Activated CD8-positive, alpha-beta T cell treated with anti-CD3 and anti-CD28 coated beads for 36 hours (primary cell): ENCODE measurements around the gene MBD3. TPM values are rescaled to one million over a fixed set of nuclear protein-coding genes. Genes with fewer than 3 reads are reported as not detected.

Experiments used
- ATAC-seq: fragments of 200-7000 bp; cut with Tn5 transposase; one replicate; pipeline ENCODE4 v1.10.0; 2021; ENCODE audit warnings: mild to moderate bottlenecking, moderate library complexity
- CTCF ChIA-PET: fragments of 350-600 bp; sonication (Branson Sonifier 250); formaldehyde crosslinking; loops from one replicate; lab custom pipeline; 2021; ENCODE audit warnings: antibody characterized with exemption; lab: Charles Lee
- POLR2A ChIA-PET: fragments of 350-600 bp; sonication (Branson Sonifier 250); formaldehyde crosslinking; loops from one replicate; lab custom pipeline; 2021; ENCODE audit warnings: antibody characterized with exemption; lab: Charles Lee
- DNase-seq: peaks from one replicate; pipeline ENCODE4 v3.0.0-alpha.2; 2020
- H3K27ac Mint-ChIP-seq: one replicate; pipeline ENCODE4 v1.8.0; 2021; ENCODE audit warnings: mild to moderate bottlenecking, mixed read lengths
- H3K27me3 Mint-ChIP-seq: one replicate; pipeline ENCODE4 v1.8.0; 2021; ENCODE audit warnings: mixed read lengths
- H3K36me3 Mint-ChIP-seq: one replicate; pipeline ENCODE4 v1.8.0; 2021; ENCODE audit warnings: low read depth, mixed read lengths
- H3K4me1 Mint-ChIP-seq: one replicate; pipeline ENCODE4 v1.8.0; 2021; ENCODE audit warnings: low read depth, mixed read lengths
- H3K4me3 Mint-ChIP-seq: one replicate; pipeline ENCODE4 v1.8.0; 2021; ENCODE audit warnings: mild to moderate bottlenecking, moderate library complexity, mixed read lengths
- H3K9me3 Mint-ChIP-seq: one replicate; pipeline ENCODE4 v1.8.0; 2021; ENCODE audit warnings: mixed read lengths
- intact Hi-C: fragments of 100-400 bp; cut with micrococcal nuclease; formaldehyde crosslinking; loops from one replicate; pipeline ENCODE4 v1.10.0; 2022
- total RNA-seq, 2 experiments: library from RNA; stranded (reverse); gene quantifications; one replicate each; pipeline ENCODE4 v1.2.3, GENCODE V29; 2021
- TF ChIP-seq, protein P1 (sequence below): fragments of 200-600 bp; IDR thresholded peaks from one replicate; pipeline ENCODE4 v1.8.0; 2022; ENCODE audit warnings: antibody characterized with exemption, mild to moderate bottlenecking

Gene MBD3
- total RNA-seq, 2 experiments from 2014 or later: 87.8 to 92.5 TPM

DNA sequence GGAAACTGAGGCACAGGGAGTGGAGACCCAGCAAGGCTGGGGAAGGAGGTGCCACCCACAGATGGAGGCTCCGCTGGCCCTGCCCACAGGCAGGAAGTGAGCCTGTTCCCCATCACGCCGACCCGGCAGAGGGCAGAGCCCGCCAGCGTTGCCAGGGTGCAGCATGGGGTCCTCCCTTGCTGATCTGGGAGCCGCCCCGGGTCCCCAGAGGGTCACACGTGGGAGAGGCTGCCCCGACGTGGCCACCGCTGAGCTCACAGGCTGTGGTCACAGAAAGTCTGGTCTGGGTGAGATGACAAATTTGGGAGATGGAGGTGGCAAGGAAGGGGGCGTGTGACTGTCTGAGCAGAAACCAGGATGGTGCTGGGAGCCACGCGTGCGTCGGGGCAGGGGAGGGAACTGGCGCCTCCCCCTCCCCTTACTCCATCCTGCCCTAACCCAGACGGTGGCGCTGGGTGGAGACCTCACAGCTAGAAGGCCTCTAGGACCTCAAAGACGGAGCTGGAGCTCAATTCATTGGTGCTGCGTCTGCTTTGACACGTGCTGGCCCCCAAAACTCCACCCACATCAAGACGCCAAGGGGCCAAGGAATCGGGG, 32.3 kb downstream of the MBD3 start:
- no peak overlapping the region for H3K4me3 Mint-ChIP-seq
- no peak overlapping the region for H3K27ac Mint-ChIP-seq
- TF ChIP-seq, protein P1, sequence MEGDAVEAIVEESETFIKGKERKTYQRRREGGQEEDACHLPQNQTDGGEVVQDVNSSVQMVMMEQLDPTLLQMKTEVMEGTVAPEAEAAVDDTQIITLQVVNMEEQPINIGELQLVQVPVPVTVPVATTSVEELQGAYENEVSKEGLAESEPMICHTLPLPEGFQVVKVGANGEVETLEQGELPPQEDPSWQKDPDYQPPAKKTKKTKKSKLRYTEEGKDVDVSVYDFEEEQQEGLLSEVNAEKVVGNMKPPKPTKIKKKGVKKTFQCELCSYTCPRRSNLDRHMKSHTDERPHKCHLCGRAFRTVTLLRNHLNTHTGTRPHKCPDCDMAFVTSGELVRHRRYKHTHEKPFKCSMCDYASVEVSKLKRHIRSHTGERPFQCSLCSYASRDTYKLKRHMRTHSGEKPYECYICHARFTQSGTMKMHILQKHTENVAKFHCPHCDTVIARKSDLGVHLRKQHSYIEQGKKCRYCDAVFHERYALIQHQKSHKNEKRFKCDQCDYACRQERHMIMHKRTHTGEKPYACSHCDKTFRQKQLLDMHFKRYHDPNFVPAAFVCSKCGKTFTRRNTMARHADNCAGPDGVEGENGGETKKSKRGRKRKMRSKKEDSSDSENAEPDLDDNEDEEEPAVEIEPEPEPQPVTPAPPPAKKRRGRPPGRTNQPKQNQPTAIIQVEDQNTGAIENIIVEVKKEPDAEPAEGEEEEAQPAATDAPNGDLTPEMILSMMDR: no peak
- H3K4me1 Mint-ChIP-seq: no peaks in the 10 kb centered on the region
- intact Hi-C loops: no loop called here
- DNase-seq (no peak), ATAC-seq (no peak)
- ChIA-PET CTCF (interaction anchor here (1.9 kb wide), 1 partner anchor 14 kb away, joined by 6 read pairs; no protein-coding TSS in a partner anchor), POLR2A (no interaction called here)
- no peaks in the 10 kb centered on the region for H3K36me3 Mint-ChIP-seq
- H3K9me3 Mint-ChIP-seq: no peaks in the 10 kb centered on the region
- H3K27me3 Mint-ChIP-seq: no peaks in the 10 kb centered on the region

DNA sequence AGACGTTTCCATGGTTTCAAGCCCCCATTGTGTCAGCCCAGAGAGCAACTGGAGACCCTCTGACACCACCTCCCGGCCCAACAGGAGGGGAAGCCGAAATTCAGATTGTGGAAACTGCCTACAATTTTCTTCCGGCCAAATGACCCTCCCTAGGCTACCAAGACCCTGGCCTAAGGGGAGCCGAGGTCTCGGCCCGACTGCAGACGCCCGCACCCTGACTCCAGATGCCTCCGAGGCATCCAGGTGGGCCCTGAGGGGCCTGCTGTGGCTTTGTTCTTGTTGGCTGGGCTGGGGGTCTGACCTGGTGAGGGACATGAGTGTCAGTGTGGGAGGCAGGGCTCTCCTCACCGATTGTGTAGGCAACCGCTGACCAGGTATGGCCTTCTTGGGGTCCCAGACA, 34.1 kb downstream of the MBD3 start:
- DNase-seq (no peak), ATAC-seq (no peak)
- H3K4me3 Mint-ChIP-seq: no peak overlapping the region
- H3K9me3 Mint-ChIP-seq: no peaks in the 10 kb centered on the region
- no peak overlapping the region for H3K27ac Mint-ChIP-seq
- intact Hi-C loops: no loop called here
- TF ChIP-seq, protein P1: no peak
- no peaks in the 10 kb centered on the region for H3K27me3 Mint-ChIP-seq
- ChIA-PET POLR2A (interaction anchor here (0.6 kb wide), 1 partner anchor 1928 kb away, joined by 3 read pairs; no protein-coding TSS in a partner anchor), CTCF (no interaction called here)
- H3K4me1 Mint-ChIP-seq: no peaks in the 10 kb centered on the region
- H3K36me3 Mint-ChIP-seq: no peaks in the 10 kb centered on the region

DNA sequence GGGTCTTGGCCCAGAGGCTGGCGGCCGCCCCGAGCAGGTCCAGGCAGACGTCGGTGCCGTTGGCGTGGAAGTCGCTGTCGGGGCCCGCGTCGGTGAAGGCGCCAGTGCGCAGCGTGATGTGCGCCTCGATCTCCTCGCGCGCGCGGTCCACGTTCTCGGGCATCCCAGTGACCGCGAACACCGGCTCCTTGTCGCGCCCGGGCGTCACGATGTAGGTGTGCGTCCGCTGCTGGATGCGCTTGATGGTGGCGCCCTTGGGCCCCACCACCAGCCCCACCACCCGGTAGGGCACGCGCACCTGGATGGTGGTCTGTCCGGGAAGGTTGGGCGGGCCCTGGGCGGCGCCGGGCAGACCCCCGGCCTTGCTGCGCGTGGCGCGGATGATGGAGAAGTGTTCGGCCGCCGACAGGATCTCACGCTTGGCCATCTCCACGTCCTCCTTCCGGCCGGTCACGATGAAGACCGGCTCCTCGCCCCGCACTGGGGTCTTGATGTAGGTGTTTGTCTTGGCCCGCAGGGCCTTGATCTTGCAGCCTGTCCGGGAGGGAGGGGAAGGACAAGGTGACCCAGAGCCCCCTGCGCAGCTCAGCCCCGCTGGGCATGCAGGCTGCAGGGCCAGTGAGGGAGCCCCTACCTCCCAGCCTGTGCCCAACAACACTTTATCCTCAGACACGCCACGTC, 36.1 kb downstream of the MBD3 start:
- Mint-ChIP-seq H3K27ac (no peak overlapping the region), H3K36me3 (no peaks in the 10 kb centered on the region), H3K4me1 (no peaks in the 10 kb centered on the region), H3K9me3 (no peaks in the 10 kb centered on the region), H3K4me3 (no peak overlapping the region), H3K27me3 (no peaks in the 10 kb centered on the region)
- intact Hi-C loops: no loop called here
- TF ChIP-seq, protein P1: no peak
- no peak for DNase-seq
- ATAC-seq: no peak
- ChIA-PET POLR2A (interaction anchor here (0.6 kb wide), 1 partner anchor 266 kb away, joined by 3 read pairs; no protein-coding TSS in a partner anchor), CTCF (no interaction called here)

- H3K27ac Mint-ChIP-seq: no peak overlapping the region
- intact Hi-C loops: no loop called here
- DNase-seq (no peak), ATAC-seq (no peak)
- no peaks in the 10 kb centered on the region for H3K27me3 Mint-ChIP-seq
- H3K4me3 Mint-ChIP-seq: no peak overlapping the region
- ChIA-PET POLR2A (no interaction called here), CTCF (no interaction called here)
- H3K4me1 Mint-ChIP-seq: no peaks in the 10 kb centered on the region
- no peaks in the 10 kb centered on the region for H3K36me3 Mint-ChIP-seq
- no peaks in the 10 kb centered on the region for H3K9me3 Mint-ChIP-seq
- TF ChIP-seq, protein P1: no peak
Observed at GRCh38 chr19:1555487-1556389, 36.9 kb downstream of the MBD3 start.
